Stimulated activated CD4-positive, alpha-beta T cell treated with anti-CD3 and anti-CD28 coated beads, Interleukin-15, amount 100 ng/mL, for 48 hours (primary cell): ENCODE results near the gene USP33.
"Not testable (repeated sequence)": the region's sequence is repeated elsewhere in the genome, so short reads cannot be mapped to it uniquely, and the experiment has no call there.

Source experiments
- DNase-seq, 2 donors: peaks; one replicate each; pipeline ENCODE4 v3.0.0-alpha.2; 2020; ENCODE audit warnings: low read depth in 2 of 2

USP33 gene

DNA sequence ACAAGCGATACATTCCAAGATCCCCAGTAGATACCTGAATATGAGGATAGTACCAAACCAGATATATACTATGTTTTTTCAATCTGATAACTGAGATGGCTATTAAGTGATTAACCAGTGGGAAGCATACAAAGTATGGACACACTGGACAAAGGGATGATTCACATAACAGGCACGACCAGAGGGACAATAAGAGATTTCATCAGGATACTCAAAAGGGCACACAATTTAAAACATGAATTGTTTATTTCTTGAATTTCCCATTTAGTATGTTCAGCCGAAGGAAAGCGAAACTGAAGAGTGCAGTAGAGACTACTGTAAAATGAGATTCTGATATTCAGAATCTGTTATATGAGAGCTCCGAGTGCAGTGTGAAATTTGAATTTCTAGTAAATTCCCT, 87.8 kb downstream of the USP33 start:
- DNase-seq = no peak

DNA sequence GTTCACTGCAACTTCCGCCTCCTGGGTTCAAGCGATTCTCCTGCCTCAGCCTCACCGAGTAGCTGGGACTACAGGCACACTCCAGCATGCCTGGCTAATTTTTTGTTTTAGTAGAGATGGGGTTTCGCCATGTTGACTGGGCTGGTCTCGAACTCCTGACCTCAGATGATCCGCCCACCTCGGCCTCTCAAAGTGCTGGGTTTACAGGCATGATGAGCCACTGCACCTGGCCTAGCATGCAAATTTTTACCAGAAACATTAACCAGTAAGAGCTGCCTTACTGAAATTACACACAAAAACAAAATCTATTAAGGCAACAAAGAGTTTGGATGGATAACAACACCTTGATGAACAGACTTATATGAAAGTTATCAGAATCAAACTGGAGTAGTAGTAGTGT, 89.3 kb downstream of the USP33 start:
- DNase-seq = no peak

DNA sequence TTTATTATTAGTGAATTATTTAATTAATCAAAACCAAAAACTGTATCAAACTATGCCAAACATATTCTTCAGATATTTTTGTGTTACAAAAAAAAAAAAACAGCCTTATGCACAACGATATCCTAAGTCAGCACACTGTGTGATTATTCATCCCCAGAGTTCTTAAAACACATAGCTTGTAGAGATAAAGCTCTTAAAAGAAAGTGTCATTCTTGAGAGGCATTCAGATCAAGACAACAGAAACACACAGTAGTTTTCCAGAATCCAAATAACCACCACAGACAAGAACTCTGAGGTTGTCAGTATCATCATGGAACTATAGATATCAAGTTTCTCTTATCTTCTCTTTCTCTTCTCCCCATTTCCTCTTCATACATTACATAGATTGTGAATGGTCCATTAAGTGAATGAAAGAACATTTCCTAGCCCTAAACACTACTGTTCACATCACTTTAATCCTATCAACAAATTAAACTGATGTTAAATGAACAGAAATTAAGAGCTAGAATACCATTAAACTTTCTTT, 90.7 kb downstream of the USP33 start:
- DNase-seq = no peak

DNA sequence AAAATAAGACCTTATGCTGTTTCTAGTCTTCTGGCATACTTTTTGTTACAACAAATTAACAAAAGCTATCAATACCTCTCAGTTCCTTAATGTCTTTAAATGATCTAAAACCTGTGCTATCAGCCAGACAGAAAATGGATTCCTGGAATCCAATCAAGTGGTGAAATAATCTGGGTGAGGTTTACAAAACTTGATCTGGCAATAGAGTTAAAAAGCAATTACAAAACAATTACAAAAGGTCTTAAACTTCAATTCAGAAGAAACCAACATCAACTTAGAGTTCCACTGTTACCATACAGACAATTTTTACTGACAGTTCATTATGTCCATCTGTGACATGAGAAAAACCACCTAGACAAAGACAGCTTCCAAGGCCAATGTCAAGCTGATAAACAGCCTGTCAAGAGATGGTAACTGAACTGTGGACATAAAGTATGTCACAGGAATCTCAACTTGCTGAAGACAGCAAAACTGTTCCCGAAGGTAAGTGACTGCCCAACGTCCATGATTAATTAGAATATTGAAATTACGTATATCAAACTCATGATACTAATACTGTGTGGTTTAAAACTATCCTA, 94.6 kb downstream of the USP33 start:
- no peak for DNase-seq

DNA sequence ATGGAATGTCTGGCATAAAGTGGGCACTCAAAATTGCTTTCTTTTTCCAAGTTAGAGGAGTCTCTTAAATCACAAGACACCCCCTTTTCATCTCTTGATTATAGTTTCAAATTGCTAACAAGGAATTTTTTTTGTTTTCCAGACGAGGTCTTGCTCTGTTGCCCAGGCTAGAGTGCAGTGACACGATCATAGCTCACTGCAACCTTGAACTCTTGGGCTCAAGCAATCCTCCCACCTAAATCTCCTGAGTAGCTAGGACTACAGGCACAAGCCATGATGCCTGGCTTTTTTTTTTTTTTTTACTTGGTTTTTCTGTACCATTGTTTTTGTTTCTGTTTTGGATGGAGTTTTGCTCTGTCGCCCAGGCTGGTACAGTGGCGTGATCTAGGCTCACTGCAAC, 98.0 kb downstream of the USP33 start:
- DNase-seq = no peak

DNA sequence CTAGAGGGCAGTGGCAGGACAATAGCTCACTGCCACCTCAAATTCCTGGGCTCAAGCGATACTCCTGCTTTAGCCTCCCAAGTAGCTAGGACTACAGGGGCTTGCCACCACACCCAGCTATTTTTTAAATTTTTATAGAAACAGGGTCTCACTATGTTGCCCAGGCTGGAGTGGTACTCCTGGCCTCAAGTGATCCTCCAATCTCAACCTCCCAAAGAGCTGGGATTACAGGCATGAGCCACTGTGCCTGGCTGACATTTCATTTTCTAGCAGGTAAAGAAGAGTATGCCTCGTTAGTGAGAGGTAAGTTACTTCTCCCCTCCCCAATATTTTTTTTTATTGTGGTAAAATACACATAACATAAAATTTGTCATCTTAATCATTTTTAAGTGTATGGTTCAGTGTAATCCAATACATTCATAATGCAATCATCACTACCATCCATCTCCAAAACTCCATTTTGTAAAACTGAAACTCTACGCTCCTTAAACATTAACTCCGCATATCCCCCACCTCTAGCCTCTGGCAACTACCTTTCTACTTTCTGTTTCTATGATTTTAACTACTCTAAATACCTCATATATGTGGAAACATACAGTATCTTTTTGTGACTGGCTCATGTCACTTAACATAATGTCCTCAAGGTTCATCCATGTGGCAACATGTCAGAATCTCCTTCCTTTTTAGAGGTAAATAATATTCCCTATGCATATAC, 99.6 kb downstream of the USP33 start:
- no peak for DNase-seq

DNA sequence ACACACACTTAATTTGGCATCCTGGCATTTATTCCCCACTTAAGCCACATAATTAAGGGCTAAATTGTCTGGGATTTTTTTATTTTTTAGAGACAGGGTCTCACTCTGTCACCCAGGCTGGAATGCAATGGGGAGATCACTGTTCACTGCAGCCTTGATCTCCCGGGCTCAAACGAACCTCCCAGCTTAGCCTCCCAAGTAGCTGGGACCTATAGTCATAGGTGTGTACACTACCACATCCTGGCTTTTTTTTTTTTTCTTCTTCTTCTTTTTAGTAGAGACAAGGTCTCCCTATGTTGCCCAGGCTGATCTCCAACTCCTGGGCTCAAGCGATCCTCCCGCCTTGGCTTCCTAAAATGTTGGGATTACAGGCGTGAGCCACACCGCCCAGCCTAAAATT, 101.4 kb downstream of the USP33 start:
- no peak for DNase-seq

DNA sequence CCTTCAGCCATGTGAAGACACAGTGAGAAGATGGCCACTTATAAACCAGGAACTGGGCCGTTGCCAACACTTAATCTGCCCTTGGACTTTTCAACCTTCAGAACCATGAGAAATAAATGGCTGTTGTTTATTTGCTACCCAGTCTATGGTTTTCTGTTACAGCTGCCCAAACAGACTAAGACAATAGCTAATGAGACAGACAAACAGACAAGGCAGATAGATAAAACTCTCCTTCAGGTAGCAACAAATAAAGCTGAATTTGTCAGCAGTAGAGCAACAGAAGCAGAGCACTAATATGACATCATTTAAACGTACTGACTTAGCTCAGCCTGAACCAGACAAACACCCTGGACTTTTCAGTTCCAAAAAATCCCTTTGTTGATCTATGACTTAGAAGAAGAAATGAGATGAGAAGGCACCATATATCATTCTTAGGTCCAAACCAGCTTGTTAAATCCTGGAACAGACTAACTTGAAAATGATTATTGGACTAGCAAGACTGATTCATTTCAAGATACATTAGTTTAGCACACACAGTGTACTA, 104.1 kb downstream of the USP33 start:
- no peak for DNase-seq

DNA sequence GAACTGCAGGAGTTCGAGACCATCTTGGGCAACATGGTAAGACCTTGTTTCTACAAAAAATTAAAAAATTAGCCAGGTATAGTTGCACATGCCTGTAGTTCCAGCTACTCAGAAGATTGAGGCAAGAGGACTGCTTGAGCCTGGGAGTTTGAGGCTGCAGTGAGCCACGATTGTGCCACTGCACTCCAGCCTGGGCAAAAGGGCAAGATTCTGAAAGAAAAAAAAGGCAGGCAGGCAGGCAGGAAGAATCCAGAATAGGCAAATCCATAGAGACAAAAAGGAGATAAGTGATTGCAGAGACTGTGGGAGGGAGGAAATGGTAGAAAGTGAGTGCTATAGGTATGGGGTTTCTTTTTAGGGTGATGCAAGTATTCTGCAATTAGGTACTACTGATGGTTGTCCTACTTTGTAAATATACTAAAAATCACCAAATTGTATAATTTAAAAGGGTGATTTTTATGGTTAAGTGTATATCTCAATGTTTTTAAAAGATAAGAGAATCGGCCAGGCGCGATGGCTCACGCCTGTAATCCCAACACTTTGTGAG, 106.6 kb downstream of the USP33 start:
- no peak for DNase-seq

DNA sequence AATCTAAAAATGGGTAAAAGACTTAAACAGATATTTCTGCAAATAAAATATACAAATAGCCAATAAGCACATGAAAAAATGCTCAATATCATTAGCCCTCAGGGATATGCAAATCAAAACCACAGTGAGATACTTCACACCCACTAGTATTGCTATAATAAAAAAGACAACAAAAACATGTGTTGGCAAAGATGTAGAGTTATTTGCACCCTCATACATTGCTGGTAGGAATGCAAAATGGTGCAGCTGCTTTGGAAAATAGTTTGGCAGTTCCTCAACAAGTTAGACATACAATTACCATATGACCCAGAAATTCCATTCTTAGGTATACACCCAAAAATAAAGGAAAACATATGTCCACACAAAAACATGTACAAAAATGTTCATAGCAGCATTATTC, 107.4 kb downstream of the USP33 start:
- DNase-seq = no peak

DNA sequence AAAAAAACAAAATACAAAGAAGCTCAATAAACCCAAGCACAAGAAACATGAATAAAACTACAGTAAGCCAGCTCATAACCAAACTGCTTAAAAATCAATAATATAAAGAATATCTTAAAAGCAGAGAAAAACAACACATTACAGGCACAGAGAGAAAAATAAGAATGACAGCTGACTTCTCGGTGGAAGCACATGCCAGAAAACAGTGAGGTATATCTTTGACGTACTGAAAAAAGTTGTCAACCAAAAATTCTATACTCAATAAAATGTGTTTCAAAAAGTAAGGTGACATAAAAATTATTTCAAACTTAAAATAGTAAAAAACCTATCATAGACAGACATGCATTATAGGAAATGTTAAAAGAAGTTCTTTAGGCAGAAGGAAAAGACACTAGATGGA, 110.5 kb downstream of the USP33 start:
- DNase-seq = no peak

DNA sequence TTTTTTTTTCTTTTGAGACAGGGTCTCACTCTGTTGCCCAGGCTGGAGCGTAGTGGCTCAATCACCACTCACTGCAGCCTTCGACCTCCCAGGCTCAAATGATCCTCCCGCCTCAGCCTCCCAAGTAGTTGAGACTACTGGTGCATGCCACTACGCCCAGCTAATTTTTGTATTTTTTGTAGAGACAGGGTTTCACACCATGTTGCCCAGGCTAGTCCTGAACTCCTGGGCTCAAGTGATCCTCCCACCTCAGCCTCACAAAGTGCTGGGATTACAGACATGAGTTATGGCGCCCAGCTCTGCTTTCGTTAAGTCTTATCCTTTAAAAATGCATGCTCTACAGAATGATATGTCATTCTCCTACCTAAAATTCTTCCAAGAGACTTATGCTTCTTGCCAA, 113.4 kb downstream of the USP33 start:
- DNase-seq = not testable (repeated sequence)
